GM12878 (cell line): Measurements from ENCODE around the gene BBOX1. TPM values are rescaled to one million over a fixed set of nuclear protein-coding genes. Genes with fewer than 3 reads are reported as not detected.

Experiments
- ATAC-seq: fragments of 200-7000 bp; cut with Tn5 transposase; 3 replicates; pipeline ENCODE4 v1.9.1; 2020; ENCODE audit warnings: mild to moderate bottlenecking, moderate library complexity
- Bru-seq: library from RNA; stranded (reverse); fragments of 400-500 nt; gene quantifications from one replicate; lab custom pipeline; 2021; lab: Mats Ljungman, UMichigan
- BruChase-seq, 2 experiments: library from RNA; stranded (reverse); fragments of 400-500 nt; gene quantifications; one replicate each; lab custom pipeline; 2021; lab: Mats Ljungman, UMichigan
- BruUV-seq: library from RNA; stranded (reverse); fragments of 400-500 nt; replicated peaks from 2 replicates; lab custom pipeline; 2021; lab: Mats Ljungman, UMichigan
- CTCF ChIA-PET: fragments of 300-600 bp; sonication (Branson Sonifier 250); formaldehyde crosslinking; extraction: SDS; loops from one replicate; lab custom pipeline; 2021; ENCODE audit warnings: inconsistent platforms; lab: Yijun Ruan, JAX
- POLR2A ChIA-PET: fragments of 350-600 bp; formaldehyde crosslinking; extraction: SDS; loops from one replicate; lab custom pipeline; 2021; ENCODE audit warnings: inconsistent platforms; lab: Charles Lee
- RAD21 ChIA-PET: fragments of 300-600 bp; sonication (Branson Sonifier 250); formaldehyde crosslinking; loops from one replicate; lab custom pipeline; 2023; ENCODE audit warnings: antibody characterized with exemption; ENCODE audit not compliant: unreplicated experiment; lab: Charles Lee
- SMC1A ChIA-PET: fragments of 300-600 bp; sonication (Branson Sonifier 250); formaldehyde crosslinking; loops from one replicate; lab custom pipeline; 2023; ENCODE audit not compliant: unreplicated experiment, uncharacterized antibody; lab: Charles Lee
- DNase-seq: peaks from one replicate; pipeline ENCODE4 v3.0.0-alpha.2; 2011; ENCODE audit warnings: low read depth, low spot score
- FAIRE-seq: peaks from 3 replicates; lab custom pipeline; 2011; peaks lifted over from hg19 to GRCh38; lab: Jason Lieb, UNC
- H2AFZ ChIP-seq: 2 replicates; pipeline ENCODE4 v1.6.0; 2011; ENCODE audit warnings: low read depth, low read length, control low read depth; ENCODE audit not compliant: control insufficient read depth
- H3K27ac ChIP-seq: 2 replicates; pipeline ENCODE4 v1.5.1; 2011; ENCODE audit warnings: control low read depth; ENCODE audit not compliant: control insufficient read depth, insufficient read depth
- H3K27me3 ChIP-seq, 2 experiments: replicated peaks in 1 of 2; 2 replicates each; pipeline versions ENCODE4 v1.6.0 to v1.6.1; 2011; ENCODE audit warnings: low read length in 1 of 2; ENCODE audit not compliant: control insufficient read depth in 2 of 2, insufficient read depth in 2 of 2
- H3K36me3 ChIP-seq, 2 experiments: 2 replicates each; pipeline ENCODE4 v1.5.1; 2011; ENCODE audit warnings: low read length in 1 of 2; ENCODE audit not compliant: control insufficient read depth in 2 of 2, insufficient read depth in 2 of 2
- H3K4me1 ChIP-seq: 2 replicates; pipeline ENCODE4 v1.6.1; 2011; ENCODE audit warnings: mild to moderate bottlenecking, low read length, moderate library complexity, mixed read lengths; ENCODE audit not compliant: control insufficient read depth, insufficient read depth
- H3K4me2 ChIP-seq: 2 replicates; pipeline ENCODE4 v1.6.0; 2011; ENCODE audit warnings: control low read depth; ENCODE audit not compliant: control insufficient read depth, insufficient read depth
- H3K4me3 ChIP-seq: fragments of 200-600 bp; sonication (generic); 2 replicates; pipeline ENCODE4 v1.5.1; 2016
- H3K79me2 ChIP-seq: 2 replicates; pipeline ENCODE4 v1.6.0; 2011; ENCODE audit warnings: low read length; ENCODE audit not compliant: control insufficient read depth, insufficient read depth
- H3K9ac ChIP-seq: 2 replicates; pipeline ENCODE4 v1.8.0; 2011; ENCODE audit warnings: low read length, control low read depth, mixed read lengths; ENCODE audit not compliant: control insufficient read depth, insufficient read depth
- H3K9me3 ChIP-seq: replicated peaks from 3 replicates; pipeline ENCODE4 v1.5.1; 2011; ENCODE audit warnings: mild to moderate bottlenecking, low read length; ENCODE audit not compliant: control insufficient read depth, insufficient read depth
- H4K20me1 ChIP-seq: 2 replicates; pipeline ENCODE4 v1.6.0; 2011; ENCODE audit not compliant: control insufficient read depth, insufficient read depth
- CBX5 ChIP-seq: sonication (generic); IDR thresholded peaks from 2 replicates; pipeline ENCODE4 v1.6.1; 2016; ENCODE audit warnings: low read depth, moderate library complexity, mild to moderate bottlenecking, inconsistent platforms
- EGR1 ChIP-seq, 2 experiments: IDR thresholded peaks; 1 replicate in 1 of 2; 2 replicates in 1 of 2; pipeline ENCODE4 v1.6.1; 2011 to 2012; ENCODE audit warnings: low read depth in 2 of 2, low read length in 2 of 2, borderline replicate concordance in 1 of 2, mild to moderate bottlenecking in 1 of 2, moderate library complexity in 1 of 2
- KAT2A ChIP-seq: conservative IDR thresholded peaks from 2 replicates; pipeline ENCODE4 v1.6.1; 2011; ENCODE audit warnings: low read depth, low read length; ENCODE audit not compliant: control insufficient read depth
- NBN ChIP-seq: fragments of 450-650 bp; IDR thresholded peaks from 2 replicates; pipeline ENCODE4 v1.6.1; 2016
- POLR2AphosphoS2 ChIP-seq: IDR thresholded peaks from 2 replicates; pipeline ENCODE4 v1.6.1; 2011; ENCODE audit warnings: low read depth, mild to moderate bottlenecking, low read length, improper control_type of control experiment, moderate library complexity
- SMARCA5 ChIP-seq: fragments of 450-650 bp; IDR thresholded peaks from 2 replicates; pipeline ENCODE4 v1.6.1; 2017; ENCODE audit warnings: mild to moderate bottlenecking
- SMC3 ChIP-seq: IDR thresholded peaks from 2 replicates; pipeline ENCODE4 v1.6.1; 2011; ENCODE audit warnings: low read length, improper control_type of control experiment, borderline replicate concordance
- SPI1 ChIP-seq: IDR thresholded peaks from 2 replicates; pipeline ENCODE4 v1.6.1; 2011; ENCODE audit warnings: low read depth, mild to moderate bottlenecking, low read length, moderate library complexity, borderline replicate concordance; ENCODE audit not compliant: insufficient read depth
- WGBS: methylation state at CpG from one replicate; pipeline ENCODE4 v1.1.6; 2016; ENCODE audit warnings: low lambda C conversion rate; ENCODE audit not compliant: insufficient replicate concordance, insufficient coverage; ENCODE audit errors: missing lambda C conversion rate; 5-methylcytosine and 5-hydroxymethylcytosine counted together
- in situ Hi-C: fragments of 300-500 bp; cut with MboI; formaldehyde crosslinking; loops from 9 replicates; pipeline ENCODE4 v1.14.3; 2018; ENCODE audit warnings: mixed read lengths
- intact Hi-C: fragments of 100-400 bp; cut with micrococcal nuclease; formaldehyde crosslinking; loops from one replicate; pipeline ENCODE4 v1.14.2; 2022; ENCODE audit not compliant: unreplicated experiment
- long read RNA-seq, 2 experiments: library from polyadenylated mRNA; unstranded; transcript quantifications; one replicate each; pipeline ENCODE4 v2.0.0, GENCODE V29; 2019 to 2020
- polyA minus RNA-seq, 3 experiments: library from RNA; depleted of rRNA, polyadenylated mRNA; stranded (reverse); fragments of >200 nt; gene quantifications; 2 replicates each; pipeline ENCODE4 v1.2.3, GENCODE V29; 2011
- polyA plus RNA-seq, 11 experiments: library from polyadenylated mRNA; depleted of rRNA in 4 of 11; unstranded in 6 of 11; stranded (reverse) in 5 of 11; fragments of >200 nt; fragmentation: Nextera tagmentation in 4 of 11; fragmentation: Illumina TruSeq in 1 of 11; extraction: Ambion mirVana in 4 of 11; extraction: Trizol in 1 of 11; gene quantifications; 1 replicate in 1 of 11; 2 replicates in 10 of 11; pipeline versions ENCODE4 v1.2.1 to v1.2.3, GENCODE V29; 2011 to 2016; ENCODE audit warnings: inconsistent platforms in 2 of 11, missing spikeins in 2 of 11, low read depth in 1 of 11
- total RNA-seq, 4 experiments: library from RNA; depleted of rRNA in 3 of 4; stranded (reverse); fragments of >200 nt in 3 of 4; fragmentation: Illumina TruSeq in 1 of 4; extraction: Trizol in 1 of 4; gene quantifications; 2 replicates each; pipeline versions ENCODE4 v1.2.1 to v1.2.3, GENCODE V29; 2013 to 2021
- TF ChIP-seq, protein P1 (sequence below): IDR thresholded peaks from 2 replicates; pipeline ENCODE4 v1.6.1; 2011; ENCODE audit warnings: low read depth, mild to moderate bottlenecking, low read length, moderate library complexity, borderline replicate concordance; ENCODE audit errors: extremely low read depth
- TF ChIP-seq, protein P2 (sequence below): IDR thresholded peaks from 2 replicates; pipeline ENCODE4 v1.6.1; 2012; ENCODE audit warnings: low read length, inconsistent platforms

BBOX1 gene, protein sequence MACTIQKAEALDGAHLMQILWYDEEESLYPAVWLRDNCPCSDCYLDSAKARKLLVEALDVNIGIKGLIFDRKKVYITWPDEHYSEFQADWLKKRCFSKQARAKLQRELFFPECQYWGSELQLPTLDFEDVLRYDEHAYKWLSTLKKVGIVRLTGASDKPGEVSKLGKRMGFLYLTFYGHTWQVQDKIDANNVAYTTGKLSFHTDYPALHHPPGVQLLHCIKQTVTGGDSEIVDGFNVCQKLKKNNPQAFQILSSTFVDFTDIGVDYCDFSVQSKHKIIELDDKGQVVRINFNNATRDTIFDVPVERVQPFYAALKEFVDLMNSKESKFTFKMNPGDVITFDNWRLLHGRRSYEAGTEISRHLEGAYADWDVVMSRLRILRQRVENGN
- not detected in 2 replicates for total RNA-seq (2013; cell fraction: nucleolus; rRNA removed)
- not detected in 2 replicates for total RNA-seq (2014; rRNA removed)
- not detected in 2 replicates for total RNA-seq (2014; rRNA removed; fragmentation: Illumina TruSeq; extraction: Trizol)
- not detected in 2 replicates for total RNA-seq (2021)
- polyA plus RNA-seq (2011; ENCODE audit: low read depth) = not detected
- 3.5 and 5.7 TPM in 2 replicates for polyA plus RNA-seq (2011; rRNA removed)
- 1.9 and 3.0 TPM in 2 replicates for polyA plus RNA-seq (2011; cell fraction: cytosol; rRNA removed)
- polyA plus RNA-seq (2011; cell fraction: nucleus; rRNA removed) = 1.8 TPM in 2 replicates
- polyA plus RNA-seq (2012) = not detected in 2 replicates
- polyA plus RNA-seq (2014; fragmentation: Illumina TruSeq; extraction: Trizol) = not detected in 2 replicates
- not detected for polyA plus RNA-seq (2014; fragmentation: Nextera tagmentation; extraction: Ambion mirVana)
- polyA plus RNA-seq (2014; rRNA removed) = not detected in 2 replicates
- not detected for polyA plus RNA-seq (2016; fragmentation: Nextera tagmentation; extraction: Ambion mirVana)
- 2.6 and 3.7 TPM in 2 replicates for polyA minus RNA-seq (2011; rRNA and poly(A)+ RNA removed)
- 0.83 and 0.94 TPM in 2 replicates for polyA minus RNA-seq (2011; cell fraction: cytosol; rRNA and poly(A)+ RNA removed)
- polyA minus RNA-seq (2011; cell fraction: nucleus; rRNA and poly(A)+ RNA removed) = 0.29 and 1.9 TPM in 2 replicates
- percentile 5 among the genes with signal in this experiment for Bru-seq, nascent RNA
- percentile 4 among the genes with signal in this experiment for BruChase-seq, experiment 1, labeled RNA remaining after a 6-hour chase
- BruChase-seq, experiment 2, labeled RNA remaining after a 2-hour chase = percentile 3 among the genes with signal in this experiment
- long read RNA-seq, experiment 1 = 0 reads
- long read RNA-seq, experiment 2, partial matches to known transcripts = 0 of 5 reads
- long read RNA-seq, experiment 2, other reads (novel, unspliced or antisense) = 1 of 5 reads

DNA sequence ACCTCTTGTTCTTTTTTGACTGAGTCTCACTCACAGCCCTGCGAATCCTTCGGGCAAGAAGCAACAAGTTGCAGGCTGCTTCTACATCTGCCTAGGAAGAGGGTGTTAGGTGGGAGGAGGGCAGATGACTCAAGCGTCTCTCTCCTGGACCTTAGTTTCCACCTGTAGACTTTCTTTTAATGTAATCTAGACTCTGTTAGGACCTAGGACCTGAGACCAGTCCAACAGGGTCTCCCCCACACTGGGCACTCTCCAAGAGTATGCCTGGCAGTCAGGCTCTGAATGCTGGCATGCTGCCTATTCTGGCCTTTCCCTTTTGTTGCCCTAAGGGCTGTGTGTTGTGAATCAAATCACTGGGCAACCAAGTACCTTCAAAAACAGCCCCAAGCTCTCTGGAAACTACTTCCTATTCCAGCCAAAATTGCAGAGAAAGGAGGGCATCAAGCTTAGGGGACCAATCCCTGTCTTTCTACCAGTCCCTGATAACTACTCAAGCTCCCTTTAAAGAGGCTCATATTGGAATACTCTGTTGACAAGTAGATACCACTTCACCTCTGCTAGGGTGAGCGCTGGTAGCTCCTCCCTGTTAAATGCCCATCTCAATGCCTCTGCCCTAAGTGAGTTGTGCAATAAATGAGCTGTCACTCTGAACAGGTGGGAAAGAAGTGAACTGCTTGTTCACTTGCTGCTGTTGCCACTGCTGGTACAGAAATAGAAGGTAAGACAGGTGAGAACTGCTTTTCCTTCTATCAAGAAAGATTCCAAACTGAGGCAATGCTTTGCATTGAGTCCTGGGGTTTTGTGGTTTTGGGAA is at the start of gene BBOX1:
BBOX1 (plus strand) TSS at position 514 of the 814 bp plus-strand sequence. CDS start 14,616 bp downstream, outside the sequence.
- no peaks in the 10 kb centered on the region for H3K79me2 ChIP-seq
- DNase-seq (no peak), ATAC-seq (no peak), FAIRE-seq (no peak)
- no peak within 1 kb of the TSS for H3K4me3 ChIP-seq
- ChIA-PET RAD21 (interaction anchor here (1.0 kb wide), 1 partner anchor 15 kb away, joined by 4 read pairs; no protein-coding TSS in a partner anchor), POLR2A (no interaction called here), CTCF (interaction anchor here (1.0 to 1.4 kb wide), 3 partner anchors 11 to 118 kb away, joined by 3 to 6 read pairs (median 6); no protein-coding TSS in a partner anchor), SMC1A (interaction anchor here (0.8 to 1.8 kb wide), 3 partner anchors 13 to 84 kb away, joined by 3 to 4 read pairs (median 3); no protein-coding TSS in a partner anchor)
- in situ Hi-C loops = no loop called here
- H3K4me1 ChIP-seq = no peaks in the 10 kb centered on the region
- H3K4me2 ChIP-seq = no peak within 1 kb of the TSS
- no TSS peak for BruUV-seq
- H3K27me3 ChIP-seq = no peaks in the 10 kb centered on the region
- no peak within 1 kb of the TSS for H2AFZ ChIP-seq
- no peaks in the 10 kb centered on the region for H3K36me3 ChIP-seq
- H4K20me1 ChIP-seq = no peaks in the 10 kb centered on the region
- intact Hi-C loops = no loop called here
- H3K9ac ChIP-seq = no peak within 1 kb of the TSS
- H3K9me3 ChIP-seq = no peaks in the 10 kb centered on the region
- 5% methylated on average over 4 of the region's 4 CpGs for WGBS
- H3K27ac ChIP-seq = no peak within 1 kb of the TSS
- TF ChIP-seq, protein P1, sequence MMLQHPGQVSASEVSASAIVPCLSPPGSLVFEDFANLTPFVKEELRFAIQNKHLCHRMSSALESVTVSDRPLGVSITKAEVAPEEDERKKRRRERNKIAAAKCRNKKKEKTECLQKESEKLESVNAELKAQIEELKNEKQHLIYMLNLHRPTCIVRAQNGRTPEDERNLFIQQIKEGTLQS = no peak
- TF ChIP-seq SMC3 (no peak), SPI1 (no peak), SMARCA5 (no peak), POLR2AphosphoS2 (no peak), CBX5 (no peak), KAT2A (no peak), EGR1 (IDR thresholded peaks at IDR 0.05; ENCODE audit: borderline replicate concordance in 1 of 2, low read depth in 2 of 2, low read length in 2 of 2) (no peak), NBN (no peak)
- TF ChIP-seq, protein P2, sequence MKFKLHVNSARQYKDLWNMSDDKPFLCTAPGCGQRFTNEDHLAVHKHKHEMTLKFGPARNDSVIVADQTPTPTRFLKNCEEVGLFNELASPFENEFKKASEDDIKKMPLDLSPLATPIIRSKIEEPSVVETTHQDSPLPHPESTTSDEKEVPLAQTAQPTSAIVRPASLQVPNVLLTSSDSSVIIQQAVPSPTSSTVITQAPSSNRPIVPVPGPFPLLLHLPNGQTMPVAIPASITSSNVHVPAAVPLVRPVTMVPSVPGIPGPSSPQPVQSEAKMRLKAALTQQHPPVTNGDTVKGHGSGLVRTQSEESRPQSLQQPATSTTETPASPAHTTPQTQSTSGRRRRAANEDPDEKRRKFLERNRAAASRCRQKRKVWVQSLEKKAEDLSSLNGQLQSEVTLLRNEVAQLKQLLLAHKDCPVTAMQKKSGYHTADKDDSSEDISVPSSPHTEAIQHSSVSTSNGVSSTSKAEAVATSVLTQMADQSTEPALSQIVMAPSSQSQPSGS = no peak
